ENCODE data around the gene TYW1B. TPM values are rescaled to one million over a fixed set of nuclear protein-coding genes. Genes with fewer than 3 reads are reported as not detected.
"Not testable (repeated sequence)": the region's sequence is repeated elsewhere in the genome, so short reads cannot be mapped to it uniquely, and the experiment has no call there.

Gene TYW1B
- total RNA-seq, 2 donors from 2014 or later: 1.2 to 3.5 TPM

DNA sequence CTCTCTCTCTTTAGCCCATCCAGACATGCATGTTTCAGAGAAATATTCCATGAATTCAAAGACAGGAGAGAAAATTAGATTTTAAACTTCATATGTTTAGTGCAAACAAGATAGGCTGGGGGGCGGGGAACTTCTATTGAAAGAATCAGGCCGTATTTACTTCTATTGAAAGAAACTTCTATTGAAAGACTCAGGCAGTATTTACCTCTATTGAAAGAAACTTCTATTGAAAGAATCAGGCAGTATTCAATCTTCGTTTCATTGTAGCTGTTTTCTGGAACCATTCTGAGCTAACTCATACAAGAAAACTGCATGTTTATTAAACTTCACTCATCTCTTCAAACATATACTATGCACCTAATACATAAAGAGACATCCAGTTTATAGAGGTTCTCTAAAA is 123.1 kb downstream of the TYW1B start:
- Histone ChIP-seq H3K9me3 (no peaks in the 10 kb centered on the region), H3K36me3 (no peaks in the 10 kb centered on the region), H3K4me1 (no peaks in the 10 kb centered on the region), H3K27ac (no peak overlapping the region), H3K27me3 (no peaks in the 10 kb centered on the region), H3K4me3 (no peak overlapping the region)
- DNase-seq (ENCODE audit: low spot score): no peak
- TF ChIP-seq, protein P1, sequence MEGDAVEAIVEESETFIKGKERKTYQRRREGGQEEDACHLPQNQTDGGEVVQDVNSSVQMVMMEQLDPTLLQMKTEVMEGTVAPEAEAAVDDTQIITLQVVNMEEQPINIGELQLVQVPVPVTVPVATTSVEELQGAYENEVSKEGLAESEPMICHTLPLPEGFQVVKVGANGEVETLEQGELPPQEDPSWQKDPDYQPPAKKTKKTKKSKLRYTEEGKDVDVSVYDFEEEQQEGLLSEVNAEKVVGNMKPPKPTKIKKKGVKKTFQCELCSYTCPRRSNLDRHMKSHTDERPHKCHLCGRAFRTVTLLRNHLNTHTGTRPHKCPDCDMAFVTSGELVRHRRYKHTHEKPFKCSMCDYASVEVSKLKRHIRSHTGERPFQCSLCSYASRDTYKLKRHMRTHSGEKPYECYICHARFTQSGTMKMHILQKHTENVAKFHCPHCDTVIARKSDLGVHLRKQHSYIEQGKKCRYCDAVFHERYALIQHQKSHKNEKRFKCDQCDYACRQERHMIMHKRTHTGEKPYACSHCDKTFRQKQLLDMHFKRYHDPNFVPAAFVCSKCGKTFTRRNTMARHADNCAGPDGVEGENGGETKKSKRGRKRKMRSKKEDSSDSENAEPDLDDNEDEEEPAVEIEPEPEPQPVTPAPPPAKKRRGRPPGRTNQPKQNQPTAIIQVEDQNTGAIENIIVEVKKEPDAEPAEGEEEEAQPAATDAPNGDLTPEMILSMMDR (IDR thresholded peaks at IDR 0.05): no peak

DNA sequence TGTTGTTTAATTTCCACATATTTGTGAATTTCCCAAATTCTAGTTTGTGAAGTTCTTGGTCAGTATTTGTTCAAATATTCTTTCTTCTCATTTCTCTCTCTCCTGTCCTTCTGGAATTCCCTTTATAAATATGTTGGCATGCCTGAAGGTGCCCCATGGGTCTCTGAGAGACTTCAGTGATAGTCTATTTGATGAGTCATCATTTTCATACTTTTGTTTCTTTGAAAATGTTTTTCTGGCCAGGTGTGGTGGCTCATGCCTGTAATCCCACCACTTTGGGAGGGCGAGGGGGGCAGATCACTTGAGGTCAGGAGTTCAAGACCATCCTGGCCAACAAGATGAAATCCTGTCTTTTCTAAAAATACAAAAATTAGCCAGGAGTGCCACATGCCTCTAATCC is 127.5 kb downstream of the TYW1B start:
- not testable (repeated sequence) for H3K27me3 ChIP-seq; DNase-seq (ENCODE audit: low spot score)

DNA sequence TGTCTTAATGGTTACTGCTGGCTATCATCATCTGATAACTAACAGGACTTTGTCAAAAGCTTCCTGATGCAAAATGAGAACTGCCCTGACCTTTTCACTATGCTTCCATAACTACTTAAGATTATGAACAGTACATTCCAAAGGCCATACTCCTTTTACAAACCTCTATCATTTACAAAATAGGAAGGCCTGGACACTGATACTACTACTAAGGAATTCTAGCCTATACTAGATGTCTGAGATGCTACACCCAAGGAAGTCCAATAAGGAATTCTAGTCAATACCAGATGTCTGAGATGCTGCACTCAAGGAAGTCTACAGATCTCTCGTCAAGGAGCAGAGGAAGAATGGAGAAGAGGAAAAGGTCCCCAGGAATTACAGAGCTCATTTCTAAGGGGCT is 130.9 kb downstream of the TYW1B start:
- H3K4me1 ChIP-seq; DNase-seq (ENCODE audit: low spot score); H3K9me3 ChIP-seq; H3K4me3 ChIP-seq; H3K27me3 ChIP-seq; H3K27ac ChIP-seq; H3K36me3 ChIP-seq: not testable (repeated sequence)

More for the DNA sequence above, 127.5 kb downstream of the TYW1B start:
- H3K36me3 ChIP-seq, H3K4me3 ChIP-seq, H3K9me3 ChIP-seq, H3K4me1 ChIP-seq, H3K27ac ChIP-seq: not testable (repeated sequence)

DNA sequence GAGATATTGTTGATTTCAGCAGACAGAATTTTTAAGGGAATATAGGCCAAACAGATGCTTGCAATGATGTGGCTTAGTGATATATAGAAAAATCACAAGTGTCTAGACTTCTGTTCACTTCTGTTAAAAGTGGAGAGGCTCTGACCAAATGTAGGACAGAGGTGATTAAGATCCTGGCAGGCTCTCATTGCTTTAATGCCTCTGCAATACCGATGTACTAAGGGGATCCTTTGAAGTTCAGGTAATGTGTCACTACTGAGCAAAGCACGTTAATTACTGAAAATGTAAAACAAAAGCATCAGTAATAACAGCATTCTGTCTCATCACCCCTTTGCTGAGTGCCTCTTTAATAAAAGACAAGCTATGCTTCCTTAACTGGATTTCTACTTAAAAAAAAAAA is 131.4 kb downstream of the TYW1B start:
- not testable (repeated sequence) for H3K4me3 ChIP-seq; DNase-seq (ENCODE audit: low spot score); H3K9me3 ChIP-seq; H3K36me3 ChIP-seq; H3K4me1 ChIP-seq; H3K27ac ChIP-seq; H3K27me3 ChIP-seq

DNA sequence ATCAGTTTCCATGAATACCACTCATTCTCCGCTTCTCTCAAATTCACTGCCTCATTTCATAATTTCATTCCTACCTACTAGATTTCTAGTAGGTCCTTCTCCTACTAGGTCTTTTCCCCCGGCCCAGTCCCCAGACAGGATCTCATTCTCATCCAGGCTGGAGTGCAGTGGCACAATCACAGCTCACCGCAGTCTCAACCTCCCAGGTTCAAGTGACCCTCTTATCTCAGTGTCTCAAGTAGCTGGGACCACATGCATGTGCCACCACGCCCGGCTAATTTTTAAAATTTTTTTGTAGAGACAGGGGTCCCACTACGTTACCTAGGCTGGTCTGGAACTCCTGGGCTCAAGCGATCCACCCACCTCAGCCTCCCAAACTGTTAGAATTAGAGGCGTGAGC is 132.5 kb downstream of the TYW1B start:
- DNase-seq (ENCODE audit: low spot score); H3K27ac ChIP-seq; H3K4me3 ChIP-seq; H3K27me3 ChIP-seq; H3K36me3 ChIP-seq; H3K9me3 ChIP-seq; H3K4me1 ChIP-seq: not testable (repeated sequence)

DNA sequence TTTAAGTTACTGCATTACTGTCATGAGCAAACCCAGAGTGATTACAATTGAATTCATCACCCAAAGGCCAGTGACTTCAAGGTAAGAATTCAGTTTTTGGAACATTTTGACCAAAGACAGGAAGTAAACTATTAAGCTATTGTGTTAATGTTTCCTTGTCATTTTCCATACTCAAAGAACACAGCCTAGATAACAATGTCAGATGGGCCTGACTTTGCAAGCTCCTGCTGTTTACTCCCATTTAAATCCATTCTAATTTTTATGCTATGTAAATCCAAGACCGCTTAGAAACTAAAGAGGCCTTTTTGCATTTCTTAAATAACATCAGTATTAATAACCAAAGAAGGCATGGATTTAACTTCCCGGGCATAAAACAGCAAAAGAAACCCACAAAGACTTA is 136.6 kb downstream of the TYW1B start:
- DNase-seq (ENCODE audit: low spot score); H3K36me3 ChIP-seq; H3K4me3 ChIP-seq; H3K9me3 ChIP-seq; H3K27me3 ChIP-seq; H3K4me1 ChIP-seq: not testable (repeated sequence)
- H3K27ac ChIP-seq: peak overlapping the region in 1 of 2 donors; percentile 56

DNA sequence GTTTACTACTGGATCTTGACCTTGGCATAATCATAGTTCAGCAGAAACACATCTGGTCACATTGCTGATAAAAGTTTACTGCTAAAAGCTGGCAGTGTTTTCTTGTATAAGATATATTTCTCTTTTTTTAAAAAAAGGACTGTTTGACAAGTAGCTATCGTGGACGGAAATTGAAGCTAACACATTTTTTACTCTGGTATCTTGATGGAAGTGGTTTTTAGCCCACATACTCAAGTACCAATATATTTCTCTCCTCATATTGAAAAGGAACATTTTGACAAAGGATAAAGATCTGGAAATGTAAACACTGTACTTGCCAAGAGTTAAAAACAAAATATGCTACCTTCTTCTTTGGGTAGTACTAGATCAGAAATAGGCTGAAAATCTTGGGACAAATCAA is 137.8 kb downstream of the TYW1B start:
- not testable (repeated sequence) for H3K9me3 ChIP-seq; H3K27ac ChIP-seq; H3K4me1 ChIP-seq; H3K36me3 ChIP-seq; H3K4me3 ChIP-seq; H3K27me3 ChIP-seq; DNase-seq (ENCODE audit: low spot score)

DNA sequence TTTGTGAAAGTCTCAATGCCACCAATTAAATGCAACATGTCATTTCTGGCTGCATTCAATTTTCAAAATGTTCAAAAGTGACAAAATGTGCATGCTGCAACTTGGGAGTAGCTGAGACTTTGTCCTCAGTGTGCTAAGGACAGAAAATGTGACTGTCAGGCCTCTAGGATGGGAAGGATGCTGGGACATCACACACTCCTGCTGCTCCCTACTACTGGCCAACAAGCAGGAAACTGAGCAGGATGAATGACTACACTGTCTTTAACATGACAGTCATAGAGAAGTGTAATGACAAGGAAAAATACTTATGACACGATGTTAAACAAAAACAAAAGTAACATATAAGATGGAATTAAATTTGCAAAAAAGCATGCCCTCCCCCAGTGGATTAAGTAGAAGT is 138.7 kb downstream of the TYW1B start:
- not testable (repeated sequence) for H3K27ac ChIP-seq; H3K4me3 ChIP-seq; DNase-seq (ENCODE audit: low spot score); H3K9me3 ChIP-seq; H3K36me3 ChIP-seq; H3K4me1 ChIP-seq; H3K27me3 ChIP-seq

DNA sequence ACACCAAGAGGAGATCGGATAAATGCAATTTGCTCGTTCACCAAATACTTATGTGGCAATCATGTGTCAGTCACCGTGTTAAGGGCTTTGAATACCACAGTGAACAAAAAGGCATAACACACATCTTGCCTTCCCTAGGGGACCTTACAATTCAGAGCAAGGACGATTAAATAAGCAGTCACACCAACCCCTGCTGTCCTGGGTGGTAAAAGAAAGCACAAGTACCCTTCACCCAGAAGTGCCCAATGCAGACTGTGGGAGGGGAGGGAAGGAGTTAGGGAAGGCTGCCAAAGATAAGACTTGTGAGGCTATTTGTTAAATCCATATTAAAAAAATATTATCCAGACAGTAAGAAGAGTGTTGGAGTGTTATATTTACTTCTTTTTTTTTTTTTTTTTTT is 146.8 kb downstream of the TYW1B start:
- H3K4me1 ChIP-seq; H3K4me3 ChIP-seq; H3K9me3 ChIP-seq; H3K27ac ChIP-seq; H3K27me3 ChIP-seq; H3K36me3 ChIP-seq; DNase-seq (ENCODE audit: low spot score): not testable (repeated sequence)

DNA sequence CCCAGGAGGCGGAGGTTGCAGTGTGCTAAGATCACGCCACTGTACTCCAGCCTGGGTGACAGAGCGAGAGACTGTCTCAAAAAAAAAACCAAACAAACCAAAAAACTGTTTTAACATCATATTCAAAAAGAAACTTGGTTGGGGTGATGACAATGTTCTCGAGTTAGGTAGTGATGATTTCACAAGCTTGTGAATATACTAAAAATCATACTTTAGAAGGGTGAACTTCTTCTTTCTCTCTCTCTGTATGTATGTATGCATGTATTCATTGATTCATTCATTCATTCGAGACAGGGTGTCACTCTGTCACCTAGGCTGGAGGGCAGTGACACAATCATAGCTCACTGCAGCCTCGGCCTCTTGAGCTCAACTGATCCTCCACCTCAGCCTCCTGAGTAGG is 151.1 kb downstream of the TYW1B start:
- not testable (repeated sequence) for H3K36me3 ChIP-seq; H3K4me3 ChIP-seq; H3K27me3 ChIP-seq; H3K9me3 ChIP-seq; DNase-seq (ENCODE audit: low spot score); H3K27ac ChIP-seq; H3K4me1 ChIP-seq

DNA sequence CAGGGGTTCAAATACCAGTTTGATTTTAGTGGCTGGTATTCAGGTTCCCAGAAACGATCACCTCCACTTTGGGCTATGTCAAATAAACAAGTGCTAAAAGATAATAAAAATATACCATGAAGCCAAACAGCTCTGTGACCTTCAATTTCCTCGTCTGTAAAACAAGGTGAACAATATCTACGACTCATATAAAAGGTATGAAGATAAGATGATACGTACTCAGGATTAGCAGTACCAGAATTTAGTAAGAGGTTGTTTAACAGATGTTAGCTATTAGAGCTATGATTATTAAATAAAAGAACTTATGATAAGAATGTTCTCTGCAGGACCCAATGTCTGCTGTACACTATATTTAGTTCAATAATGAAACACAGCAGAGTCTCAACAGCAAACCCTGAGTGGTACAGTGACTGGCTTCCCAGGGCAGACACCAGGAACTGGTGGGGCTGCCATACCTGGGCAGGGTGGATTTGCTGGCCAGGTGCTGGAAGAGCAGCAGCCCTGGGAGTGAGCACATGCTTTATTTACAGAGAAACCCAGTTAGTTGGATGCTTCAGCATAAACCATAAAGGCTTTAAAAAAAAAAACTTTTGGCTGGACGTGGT is 151.8 kb downstream of the TYW1B start:
- not testable (repeated sequence) for H3K27ac ChIP-seq; H3K4me3 ChIP-seq; H3K27me3 ChIP-seq; DNase-seq (ENCODE audit: low spot score); H3K9me3 ChIP-seq; H3K36me3 ChIP-seq; H3K4me1 ChIP-seq

DNA sequence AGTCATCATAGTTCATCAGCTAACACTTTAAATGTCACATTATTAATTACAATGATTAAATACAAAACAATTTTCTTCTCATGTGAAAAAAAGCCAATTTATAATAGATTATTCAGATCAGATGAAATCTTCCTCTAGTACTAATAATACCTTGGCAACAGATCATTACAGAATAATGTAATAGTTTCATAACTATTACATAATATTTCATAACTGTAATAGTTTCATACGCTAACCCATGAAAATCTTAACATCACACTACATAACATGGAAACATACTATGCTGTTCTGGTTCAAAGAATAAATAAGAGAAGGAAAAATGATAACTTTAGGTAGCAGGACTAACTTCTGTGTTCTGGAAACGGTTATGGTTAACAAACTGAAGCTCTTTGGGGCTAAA is 152.3 kb downstream of the TYW1B start:
- not testable (repeated sequence) for DNase-seq (ENCODE audit: low spot score); H3K36me3 ChIP-seq; H3K27me3 ChIP-seq; H3K4me1 ChIP-seq; H3K27ac ChIP-seq; H3K9me3 ChIP-seq; H3K4me3 ChIP-seq
